ENCODE data around the gene FAS.

The FAS gene

GRCh38 chr10:88989423-88989822 is 1.2 kb upstream of the FAS start (continued):
- TF ChIP-seq GLI4 (tag by site-specific recombination; IDR thresholded peaks at IDR 0.05) (no peak), OVOL3 (tag by site-specific recombination; IDR thresholded peaks at IDR 0.05) (no peak), ZNF548 (tag by site-specific recombination; IDR thresholded peaks at IDR 0.05) (no peak)

- Histone ChIP-seq H3K4me3 (ENCODE audit: low read depth, low read length) (peak overlapping the region; percentile 86), H3K9me3 (ENCODE audit: control insufficient read depth, insufficient read depth, low read depth, low read length) (no peaks in the 10 kb centered on the region), H3K4me1 (ENCODE audit: control insufficient read depth, insufficient read depth, low read length) (peaks cover 14% of the 10 kb centered on the region), H3K36me3 (ENCODE audit: control insufficient read depth in 2 of 2, insufficient read depth in 1 of 2, low read length in 2 of 2) (peaks cover 0 to 3% of the 10 kb centered on the region in 2 experiments; a peak in 1 of 3 replicates), H3K27ac (ENCODE audit: extremely low read depth, low read depth, low read length) (peak overlapping the region; percentile 97)
- ChIA-PET POLR2A (interaction anchor here (0.5 to 1.9 kb wide), 7 partner anchors 11 to 386 kb away, joined by 3 to 11 read pairs (median 4); partner anchors contain the start of gene LIPA), CTCF (interaction anchor here (0.6 to 7.4 kb wide), 15 partner anchors 11 to 425 kb away, joined by 3 to 137 read pairs (median 3); no protein-coding TSS in a partner anchor)
- TF ChIP-seq, protein P1, sequence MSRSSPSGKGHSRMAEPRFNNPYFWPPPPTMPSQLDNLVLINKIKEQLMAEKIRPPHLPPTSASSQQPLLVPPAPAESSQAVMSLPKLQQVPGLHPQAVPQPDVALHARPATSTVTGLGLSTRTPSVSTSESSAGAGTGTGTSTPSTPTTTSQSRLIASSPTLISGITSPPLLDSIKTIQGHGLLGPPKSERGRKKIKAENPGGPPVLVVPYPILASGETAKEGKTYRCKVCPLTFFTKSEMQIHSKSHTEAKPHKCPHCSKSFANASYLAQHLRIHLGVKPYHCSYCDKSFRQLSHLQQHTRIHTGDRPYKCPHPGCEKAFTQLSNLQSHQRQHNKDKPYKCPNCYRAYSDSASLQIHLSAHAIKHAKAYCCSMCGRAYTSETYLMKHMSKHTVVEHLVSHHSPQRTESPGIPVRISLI (tag by site-specific recombination; IDR thresholded peaks at IDR 0.05): no peak
- TF ChIP-seq ZNF24 (tag by site-specific recombination; IDR thresholded peaks at IDR 0.05): 0 out of 2 replicates have a peak, but pooled peaks have one; percentile 34
- no peak for TF ChIP-seq ZNF184 (tag by site-specific recombination; IDR thresholded peaks at IDR 0.05)
- TF ChIP-seq ZNF76 (tag by site-specific recombination; IDR thresholded peaks at IDR 0.05; ENCODE audit: borderline replicate concordance, low read depth): no peak
- TF ChIP-seq ZNF629 (tag by site-specific recombination; IDR thresholded peaks at IDR 0.05): peak; percentile 32; the same call in 1 of the 2 replicates
- no peak for TF ChIP-seq CTCF (tag by site-specific recombination; IDR thresholded peaks at IDR 0.05)
- no peak for TF ChIP-seq ZNF404 (tag by site-specific recombination; IDR thresholded peaks at IDR 0.05)
- no peak for TF ChIP-seq ZNF624 (tag by site-specific recombination; IDR thresholded peaks at IDR 0.05)
- 0 out of 2 replicates have a peak, but pooled peaks have one; percentile 9 for TF ChIP-seq PRDM10 (tag by site-specific recombination; IDR thresholded peaks at IDR 0.05)
- TF ChIP-seq ZNF777 (tag by site-specific recombination; IDR thresholded peaks at IDR 0.05; ENCODE audit: borderline replicate concordance): no peak
- TF ChIP-seq HOXA7 (CRISPR knock-in tag; IDR thresholded peaks at IDR 0.05; ENCODE audit: borderline replicate concordance): no peak
- TF ChIP-seq ZNF639 (tag by site-specific recombination; IDR thresholded peaks at IDR 0.05): no peak
- TF ChIP-seq, protein P2, sequence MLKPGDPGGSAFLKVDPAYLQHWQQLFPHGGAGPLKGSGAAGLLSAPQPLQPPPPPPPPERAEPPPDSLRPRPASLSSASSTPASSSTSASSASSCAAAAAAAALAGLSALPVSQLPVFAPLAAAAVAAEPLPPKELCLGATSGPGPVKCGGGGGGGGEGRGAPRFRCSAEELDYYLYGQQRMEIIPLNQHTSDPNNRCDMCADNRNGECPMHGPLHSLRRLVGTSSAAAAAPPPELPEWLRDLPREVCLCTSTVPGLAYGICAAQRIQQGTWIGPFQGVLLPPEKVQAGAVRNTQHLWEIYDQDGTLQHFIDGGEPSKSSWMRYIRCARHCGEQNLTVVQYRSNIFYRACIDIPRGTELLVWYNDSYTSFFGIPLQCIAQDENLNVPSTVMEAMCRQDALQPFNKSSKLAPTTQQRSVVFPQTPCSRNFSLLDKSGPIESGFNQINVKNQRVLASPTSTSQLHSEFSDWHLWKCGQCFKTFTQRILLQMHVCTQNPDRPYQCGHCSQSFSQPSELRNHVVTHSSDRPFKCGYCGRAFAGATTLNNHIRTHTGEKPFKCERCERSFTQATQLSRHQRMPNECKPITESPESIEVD (tag by site-specific recombination; IDR thresholded peaks at IDR 0.05): peak; percentile 56
- peak; percentile 91 for TF ChIP-seq ATF2 (tag by site-specific recombination; IDR thresholded peaks at IDR 0.05; ENCODE audit: low read depth)
- no peak for TF ChIP-seq ZNF549 (tag by site-specific recombination; IDR thresholded peaks at IDR 0.05)
- TF ChIP-seq EGR2 (tag by site-specific recombination; IDR thresholded peaks at IDR 0.05; ENCODE audit: low read depth): no peak
- 0 out of 2 replicates have a peak, but pooled peaks have one; percentile 14 for TF ChIP-seq ZNF600 (tag by site-specific recombination; IDR thresholded peaks at IDR 0.05)
- no peak for TF ChIP-seq ZNF157 (tag by site-specific recombination; IDR thresholded peaks at IDR 0.05)
These were observed 694 bp upstream of the FAS start for GRCh38 chr10:88989824-88990383.
